ENCODE results near the gene VAPA.

Gene VAPA

DNA sequence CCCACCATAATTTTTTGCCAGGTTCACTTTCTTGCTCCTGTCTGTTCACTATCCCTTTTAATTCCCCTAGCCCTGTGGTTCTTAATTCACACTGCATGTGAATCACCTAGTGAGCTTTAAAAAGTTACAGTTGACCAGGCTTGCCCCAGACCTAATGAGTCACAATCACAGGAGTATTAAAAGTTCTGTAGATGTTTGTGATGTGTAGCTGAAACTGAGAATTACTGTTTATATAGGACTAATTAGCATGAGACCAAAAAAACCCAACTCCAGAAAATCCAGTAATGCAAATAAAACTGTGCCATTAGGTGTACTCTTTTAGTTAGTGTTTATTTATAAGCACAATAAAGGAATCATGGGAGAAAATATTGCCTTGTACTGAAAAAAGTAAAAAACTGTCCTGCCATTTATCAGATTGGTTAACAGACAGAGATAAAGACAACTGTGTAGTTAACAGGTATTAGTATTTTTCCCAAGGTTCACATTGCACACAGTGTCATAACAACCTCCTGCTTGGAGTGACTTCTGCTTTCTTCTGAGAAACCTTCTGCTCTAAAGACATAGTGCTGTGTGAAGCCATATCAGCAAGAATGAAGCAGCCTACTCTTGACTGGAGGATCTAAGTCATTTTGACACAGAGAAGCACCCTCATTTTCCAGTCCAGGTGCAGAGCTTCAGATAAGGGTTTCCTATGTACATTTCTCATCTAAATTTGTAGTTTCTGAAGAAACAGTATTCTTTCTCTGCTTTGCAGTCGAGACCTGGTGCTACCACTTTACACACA is 39.0 kb downstream of the VAPA start:
- TF ChIP-seq, protein P1, sequence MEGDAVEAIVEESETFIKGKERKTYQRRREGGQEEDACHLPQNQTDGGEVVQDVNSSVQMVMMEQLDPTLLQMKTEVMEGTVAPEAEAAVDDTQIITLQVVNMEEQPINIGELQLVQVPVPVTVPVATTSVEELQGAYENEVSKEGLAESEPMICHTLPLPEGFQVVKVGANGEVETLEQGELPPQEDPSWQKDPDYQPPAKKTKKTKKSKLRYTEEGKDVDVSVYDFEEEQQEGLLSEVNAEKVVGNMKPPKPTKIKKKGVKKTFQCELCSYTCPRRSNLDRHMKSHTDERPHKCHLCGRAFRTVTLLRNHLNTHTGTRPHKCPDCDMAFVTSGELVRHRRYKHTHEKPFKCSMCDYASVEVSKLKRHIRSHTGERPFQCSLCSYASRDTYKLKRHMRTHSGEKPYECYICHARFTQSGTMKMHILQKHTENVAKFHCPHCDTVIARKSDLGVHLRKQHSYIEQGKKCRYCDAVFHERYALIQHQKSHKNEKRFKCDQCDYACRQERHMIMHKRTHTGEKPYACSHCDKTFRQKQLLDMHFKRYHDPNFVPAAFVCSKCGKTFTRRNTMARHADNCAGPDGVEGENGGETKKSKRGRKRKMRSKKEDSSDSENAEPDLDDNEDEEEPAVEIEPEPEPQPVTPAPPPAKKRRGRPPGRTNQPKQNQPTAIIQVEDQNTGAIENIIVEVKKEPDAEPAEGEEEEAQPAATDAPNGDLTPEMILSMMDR (IDR thresholded peaks at IDR 0.05; ENCODE audit: low read depth, low read length, missing control alignments) = no peak
- no peak for DNase-seq (ENCODE audit: low read depth)
- H3K4me3 ChIP-seq (ENCODE audit: low read depth, low read length) = no peak overlapping the region

DNA sequence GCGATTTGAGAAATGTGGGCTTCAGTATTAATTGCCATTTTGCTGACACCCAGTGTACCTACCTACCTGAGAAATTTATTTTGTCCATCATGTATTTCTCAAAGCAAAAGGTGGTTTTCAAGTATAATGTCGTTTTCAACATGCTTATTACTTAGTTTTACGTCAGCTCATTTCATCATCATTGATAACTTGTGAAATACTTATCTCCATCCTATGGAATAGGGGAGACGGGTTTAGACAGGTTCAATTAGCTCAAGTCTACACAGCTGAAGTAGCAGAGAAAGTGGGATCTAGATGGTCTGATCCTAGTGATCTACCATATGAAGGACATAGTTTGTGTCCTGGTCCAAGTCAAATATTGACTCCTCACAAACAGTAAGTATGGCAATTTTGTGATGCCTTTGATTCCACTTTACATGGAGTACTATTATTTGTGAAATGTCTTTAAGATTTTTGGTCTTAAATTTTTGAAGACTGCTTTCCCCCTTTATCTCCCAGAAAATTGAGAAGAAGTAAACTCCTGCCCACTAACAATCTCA is 45.1 kb downstream of the VAPA start:
- H3K4me3 ChIP-seq (ENCODE audit: low read depth, low read length) = no peak overlapping the region
- TF ChIP-seq, protein P1 (IDR thresholded peaks at IDR 0.05; ENCODE audit: low read depth, low read length, missing control alignments) = no peak
- DNase-seq (ENCODE audit: low read depth) = no peak

DNA sequence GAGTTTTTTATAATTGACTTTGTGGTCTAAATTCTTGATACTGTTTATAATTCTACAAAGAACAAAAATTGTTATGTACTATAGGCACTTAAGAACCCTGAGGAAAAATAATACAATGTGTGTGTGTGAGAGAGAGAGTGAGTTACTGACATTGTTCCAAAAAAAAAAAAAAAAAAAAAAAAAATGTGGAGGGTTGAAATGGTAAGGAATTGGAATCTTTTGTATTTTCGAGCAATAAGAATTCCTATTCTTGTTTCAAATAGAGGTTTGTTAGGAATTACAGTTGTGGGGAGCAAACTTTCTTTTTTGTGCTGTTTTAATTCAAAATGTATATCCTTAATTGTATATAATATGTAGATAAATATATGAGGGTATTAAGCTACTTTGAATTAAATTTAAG is 45.7 kb downstream of the VAPA start:
- DNase-seq (ENCODE audit: low read depth) = no peak
- no peak overlapping the region for H3K4me3 ChIP-seq (ENCODE audit: low read depth, low read length)
- TF ChIP-seq, protein P1 (IDR thresholded peaks at IDR 0.05; ENCODE audit: low read depth, low read length, missing control alignments) = no peak

DNA sequence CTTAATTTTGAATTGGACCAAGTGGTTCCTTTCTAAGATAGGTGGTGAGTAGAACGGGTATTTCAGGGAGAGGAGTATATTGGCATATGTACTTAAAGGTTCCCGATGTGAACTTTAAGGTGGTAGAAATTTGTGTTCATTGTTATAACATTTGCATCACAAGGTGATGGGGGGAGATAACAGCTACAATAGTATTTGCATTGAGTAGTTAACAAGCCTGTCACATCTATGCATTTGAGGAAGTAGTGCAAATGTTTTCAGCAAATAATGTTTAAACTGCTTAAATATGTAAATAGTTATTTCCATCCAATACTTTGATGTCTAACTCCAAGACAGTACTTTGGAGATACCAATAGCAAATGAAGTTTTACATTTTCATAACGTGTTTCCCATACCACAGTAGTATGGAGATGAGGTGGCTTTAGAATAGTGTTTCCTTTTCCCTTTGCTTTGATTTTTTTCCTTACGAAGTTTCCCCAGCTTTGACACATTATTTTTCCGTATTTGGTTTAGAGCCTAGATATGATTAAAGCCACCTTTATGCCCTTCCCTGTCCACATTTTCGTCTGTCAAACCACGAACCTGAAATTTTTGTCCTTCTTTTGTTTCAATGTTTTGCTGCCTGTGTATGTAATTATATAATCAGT is 46.6 kb downstream of the VAPA start:
- no peak for DNase-seq (ENCODE audit: low read depth)
- TF ChIP-seq, protein P1 (IDR thresholded peaks at IDR 0.05; ENCODE audit: low read depth, low read length, missing control alignments) = no peak
- H3K4me3 ChIP-seq (ENCODE audit: low read depth, low read length) = no peak overlapping the region

DNA sequence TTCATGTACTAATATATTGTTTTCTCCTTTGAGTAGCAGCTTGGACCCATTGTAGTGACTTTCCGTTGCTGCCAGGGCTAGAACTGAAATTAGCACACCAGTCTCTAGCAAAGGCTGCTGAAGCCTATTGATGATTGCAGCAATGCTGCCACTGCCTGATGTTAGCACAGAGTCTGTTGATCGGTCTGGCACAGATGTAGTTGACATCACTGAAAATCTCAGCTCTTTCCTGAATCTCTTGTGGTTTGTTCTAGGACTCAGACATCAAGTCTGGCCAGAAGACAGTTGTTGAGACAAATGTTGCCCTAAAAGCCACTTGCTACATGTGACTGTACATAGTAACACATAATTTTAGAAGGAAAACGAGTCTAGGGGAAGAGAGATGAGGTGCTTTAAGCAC is 47.2 kb downstream of the VAPA start:
- DNase-seq (ENCODE audit: low read depth) = no peak
- no peak overlapping the region for H3K4me3 ChIP-seq (ENCODE audit: low read depth, low read length)
- TF ChIP-seq, protein P1 (IDR thresholded peaks at IDR 0.05; ENCODE audit: low read depth, low read length, missing control alignments) = no peak

DNA sequence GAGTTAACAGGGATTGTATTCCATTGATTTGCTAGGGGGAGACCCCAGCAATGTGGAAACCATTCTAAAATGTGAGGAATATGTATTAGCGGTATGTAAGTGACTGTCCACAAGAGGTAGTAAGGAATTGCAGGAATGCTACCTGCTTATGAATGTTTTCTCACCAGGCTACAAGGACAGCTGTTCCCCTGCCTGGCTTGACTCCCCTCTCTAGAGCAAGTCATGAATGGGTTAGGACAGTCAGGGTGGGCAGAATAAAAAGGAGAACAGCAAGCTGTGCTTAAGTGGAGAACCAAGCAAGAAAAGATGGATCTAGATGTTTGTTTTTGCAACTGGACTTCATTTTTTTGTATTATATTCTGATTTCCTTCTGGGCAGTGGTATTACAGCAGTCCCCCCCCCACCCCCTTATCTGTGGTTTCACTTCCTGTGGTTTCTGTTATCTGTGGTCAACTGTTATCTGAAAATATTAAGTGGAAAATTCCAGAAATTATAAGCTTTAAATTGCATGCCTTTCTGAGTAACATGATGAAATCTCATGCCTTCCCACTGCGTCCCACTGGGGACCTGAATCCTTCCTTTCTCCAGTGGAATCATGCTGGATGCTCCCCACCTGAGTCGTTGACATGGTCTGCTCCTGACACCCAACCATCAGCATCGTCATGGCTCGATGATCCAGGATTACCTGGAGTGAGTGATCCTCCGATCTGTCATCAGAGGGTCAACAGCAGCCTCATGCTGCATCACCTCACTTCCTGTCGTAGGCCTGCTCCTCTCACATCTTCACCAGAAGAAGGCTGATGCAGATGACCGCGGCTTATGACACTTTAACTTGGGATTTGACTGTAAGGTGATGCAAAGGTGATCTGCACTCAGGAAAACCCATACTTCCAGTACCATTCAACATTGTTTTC is 52.2 kb downstream of the VAPA start:
- TF ChIP-seq, protein P1 (IDR thresholded peaks at IDR 0.05; ENCODE audit: low read depth, low read length, missing control alignments) = no peak
- no peak for DNase-seq (ENCODE audit: low read depth)

More for the DNA sequence above, 52.2 kb downstream of the VAPA start:
- H3K4me3 ChIP-seq (ENCODE audit: low read depth, low read length) = no peak overlapping the region

Measured in GM12864 (cell line).